Measurements from ENCODE around the gene NUDT6. TPM values are rescaled to one million over a fixed set of nuclear protein-coding genes. Genes with fewer than 3 reads are reported as not detected.

Gene NUDT6
- polyA plus RNA-seq, 1 experiment = 5.9 TPM

DNA sequence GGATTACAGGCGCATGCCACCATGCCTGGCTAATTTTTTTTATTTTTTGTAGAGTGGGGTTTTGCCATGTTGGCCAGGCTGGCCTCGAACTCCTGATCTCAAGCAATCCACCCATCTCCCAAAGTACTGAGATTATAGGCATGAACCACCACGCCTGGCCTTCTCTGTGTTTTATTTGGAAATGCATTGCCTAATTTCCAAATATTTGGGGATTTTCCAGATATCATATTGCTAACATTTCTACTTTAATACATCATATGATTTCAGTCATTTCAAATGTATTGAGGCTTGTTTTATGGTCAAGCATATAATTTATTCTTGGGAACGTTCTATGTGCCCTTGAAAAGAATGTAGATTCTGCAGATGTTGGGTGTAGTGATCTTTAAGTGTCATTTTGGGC lies 57.0 kb downstream of the NUDT6 start:
- DNase-seq (ENCODE audit: low read depth, low spot score) = no peak
- no peaks in the 10 kb centered on the region for H3K27me3 ChIP-seq (ENCODE audit: control insufficient read depth, insufficient read depth, low read length)
- CTCF ChIA-PET = no interaction called here
- no peak overlapping the region for H3K27ac ChIP-seq (ENCODE audit: low read depth, low read length)
- POLR2A ChIA-PET = no interaction called here
- no peak overlapping the region for H3K4me3 ChIP-seq (ENCODE audit: low read depth, low read length)
- H3K9me3 ChIP-seq (ENCODE audit: control insufficient read depth, insufficient read depth, low read length) = no peaks in the 10 kb centered on the region; the same call in 1 of the 2 replicates
- TF ChIP-seq, protein P1, sequence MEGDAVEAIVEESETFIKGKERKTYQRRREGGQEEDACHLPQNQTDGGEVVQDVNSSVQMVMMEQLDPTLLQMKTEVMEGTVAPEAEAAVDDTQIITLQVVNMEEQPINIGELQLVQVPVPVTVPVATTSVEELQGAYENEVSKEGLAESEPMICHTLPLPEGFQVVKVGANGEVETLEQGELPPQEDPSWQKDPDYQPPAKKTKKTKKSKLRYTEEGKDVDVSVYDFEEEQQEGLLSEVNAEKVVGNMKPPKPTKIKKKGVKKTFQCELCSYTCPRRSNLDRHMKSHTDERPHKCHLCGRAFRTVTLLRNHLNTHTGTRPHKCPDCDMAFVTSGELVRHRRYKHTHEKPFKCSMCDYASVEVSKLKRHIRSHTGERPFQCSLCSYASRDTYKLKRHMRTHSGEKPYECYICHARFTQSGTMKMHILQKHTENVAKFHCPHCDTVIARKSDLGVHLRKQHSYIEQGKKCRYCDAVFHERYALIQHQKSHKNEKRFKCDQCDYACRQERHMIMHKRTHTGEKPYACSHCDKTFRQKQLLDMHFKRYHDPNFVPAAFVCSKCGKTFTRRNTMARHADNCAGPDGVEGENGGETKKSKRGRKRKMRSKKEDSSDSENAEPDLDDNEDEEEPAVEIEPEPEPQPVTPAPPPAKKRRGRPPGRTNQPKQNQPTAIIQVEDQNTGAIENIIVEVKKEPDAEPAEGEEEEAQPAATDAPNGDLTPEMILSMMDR (IDR thresholded peaks at IDR 0.05; ENCODE audit: low read depth, low read length) = no peak

DNA sequence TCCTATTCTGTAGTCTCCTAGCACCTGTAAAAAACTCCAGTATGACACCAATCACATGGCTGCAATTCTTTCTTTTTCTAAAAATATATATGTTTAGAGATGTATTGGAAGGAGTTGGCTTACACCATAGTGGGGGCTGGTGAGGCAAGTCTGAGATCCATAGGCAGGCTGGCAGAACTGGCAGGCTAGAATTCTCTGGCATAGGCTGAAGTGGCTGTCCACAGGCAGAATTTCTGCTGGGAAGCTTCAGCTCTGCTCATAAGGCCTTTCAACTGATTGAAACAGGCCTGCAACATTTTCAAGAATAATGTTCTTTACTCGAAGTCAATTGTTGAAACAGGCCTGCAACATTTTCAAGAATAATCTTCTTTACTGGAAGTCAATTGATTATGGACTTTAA lies 58.8 kb downstream of the NUDT6 start:
- Histone ChIP-seq H3K4me3 (ENCODE audit: low read depth, low read length) (no peak overlapping the region), H3K27ac (ENCODE audit: low read depth, low read length) (no peak overlapping the region), H3K27me3 (ENCODE audit: control insufficient read depth, insufficient read depth, low read length) (no peaks in the 10 kb centered on the region), H3K9me3 (ENCODE audit: control insufficient read depth, insufficient read depth, low read length) (no peaks in the 10 kb centered on the region; the same call in 1 of the 2 replicates)
- CTCF ChIA-PET = interaction anchor here (0.6 to 1.6 kb wide), 3 partner anchors 10 to 105 kb away, joined by 3 to 6 read pairs (median 3); no protein-coding TSS in a partner anchor
- TF ChIP-seq, protein P1 (IDR thresholded peaks at IDR 0.05; ENCODE audit: low read depth, low read length) = no peak
- no peak for DNase-seq (ENCODE audit: low read depth, low spot score)
- POLR2A ChIA-PET = no interaction called here

DNA sequence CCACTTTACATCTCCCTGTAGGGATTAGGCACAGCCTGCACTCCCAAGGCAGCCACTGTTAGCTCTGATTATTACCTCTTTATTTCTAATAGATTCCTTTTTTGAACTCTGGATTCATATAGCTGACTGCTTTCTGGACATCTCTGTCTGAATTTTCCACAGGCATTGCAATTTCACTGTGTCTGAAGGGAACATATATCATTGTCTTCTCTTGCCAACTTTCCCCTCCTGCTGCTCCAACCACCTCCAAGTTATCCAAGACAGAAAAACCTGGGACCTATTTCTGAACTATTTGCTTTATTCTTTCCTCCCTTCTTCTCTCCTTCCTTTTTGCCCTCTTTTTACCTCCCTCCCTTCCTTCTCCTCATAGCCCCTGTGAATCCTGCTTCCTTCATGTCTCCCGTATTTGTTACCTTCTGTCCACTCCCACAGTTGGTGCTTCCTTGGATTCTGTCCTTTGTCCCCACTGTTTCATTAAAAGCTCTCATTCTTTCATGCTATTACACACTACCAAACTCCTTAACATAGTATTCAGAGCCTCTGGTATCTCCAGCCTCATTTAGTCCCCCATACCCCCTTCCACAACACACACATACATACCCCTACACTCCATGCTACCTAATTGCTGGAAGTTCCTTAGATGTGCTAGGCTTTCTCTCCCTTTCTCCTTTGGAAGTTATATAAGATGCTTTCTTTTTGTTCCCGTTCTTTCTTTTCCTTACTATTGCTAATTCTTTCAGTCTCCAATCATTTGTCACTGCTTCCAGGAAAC lies 61.0 kb downstream of the NUDT6 start:
- POLR2A ChIA-PET = no interaction called here
- TF ChIP-seq, protein P1 (IDR thresholded peaks at IDR 0.05; ENCODE audit: low read depth, low read length) = no peak
- no peak overlapping the region for H3K4me3 ChIP-seq (ENCODE audit: low read depth, low read length)
- H3K27me3 ChIP-seq (ENCODE audit: control insufficient read depth, insufficient read depth, low read length) = no peaks in the 10 kb centered on the region
- CTCF ChIA-PET = interaction anchor here (0.5 to 0.9 kb wide), 3 partner anchors 10 to 783 kb away, joined by 3 read pairs; no protein-coding TSS in a partner anchor
- no peak overlapping the region for H3K27ac ChIP-seq (ENCODE audit: low read depth, low read length)
- DNase-seq (ENCODE audit: low read depth, low spot score) = no peak
- no peaks in the 10 kb centered on the region; the same call in 1 of the 2 replicates for H3K9me3 ChIP-seq (ENCODE audit: control insufficient read depth, insufficient read depth, low read length)

DNA sequence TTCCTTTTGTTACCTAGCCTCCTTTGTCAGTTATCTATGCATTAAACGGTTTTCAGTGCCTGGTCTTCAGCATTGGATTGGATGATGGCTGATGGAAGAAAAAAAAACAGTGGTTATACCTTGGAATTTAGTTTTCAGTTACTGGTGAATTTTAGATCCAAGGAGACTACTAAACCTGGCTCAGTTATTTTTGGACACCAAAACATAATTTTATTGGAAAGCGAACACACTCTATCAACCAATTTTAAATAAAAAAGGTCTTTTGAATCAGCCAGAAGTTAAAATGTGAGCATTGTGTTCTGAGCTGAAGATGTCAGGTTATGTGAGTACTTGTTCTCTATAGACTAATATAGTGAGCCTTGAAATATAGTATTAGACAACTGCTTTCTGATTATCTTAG lies 63.7 kb downstream of the NUDT6 start:
- TF ChIP-seq, protein P1 (IDR thresholded peaks at IDR 0.05; ENCODE audit: low read depth, low read length) = no peak
- no peak for DNase-seq (ENCODE audit: low read depth, low spot score)
- no peaks in the 10 kb centered on the region for H3K9me3 ChIP-seq (ENCODE audit: control insufficient read depth, insufficient read depth, low read length)
- H3K27me3 ChIP-seq (ENCODE audit: control insufficient read depth, insufficient read depth, low read length) = no peaks in the 10 kb centered on the region
- POLR2A ChIA-PET = interaction anchor here (0.7 kb wide), 1 partner anchor 813 kb away, joined by 3 read pairs; no protein-coding TSS in a partner anchor
- no peak overlapping the region for H3K4me3 ChIP-seq (ENCODE audit: low read depth, low read length)
- no peak overlapping the region for H3K27ac ChIP-seq (ENCODE audit: low read depth, low read length)
- CTCF ChIA-PET = no interaction called here

DNA sequence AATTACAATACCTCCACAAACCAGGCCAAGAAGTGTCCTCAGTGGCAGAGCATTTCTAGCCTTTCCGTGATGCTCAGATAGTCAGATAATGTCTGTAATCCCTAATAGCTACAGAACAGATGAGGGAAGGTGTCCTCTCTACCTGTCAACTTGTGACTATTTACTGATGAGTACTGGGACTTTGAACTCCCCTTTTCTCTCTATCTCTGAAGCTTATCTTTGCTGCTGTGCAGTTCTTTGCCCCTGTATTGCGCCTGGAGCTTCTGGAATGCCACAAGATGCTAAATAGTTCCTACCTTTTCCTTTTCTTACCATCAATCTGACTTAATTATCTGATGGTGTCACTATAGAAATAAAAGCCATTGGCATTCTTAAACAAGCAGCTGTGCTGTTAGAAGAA lies 65.2 kb downstream of the NUDT6 start:
- DNase-seq (ENCODE audit: low read depth, low spot score) = no peak
- Histone ChIP-seq H3K9me3 (ENCODE audit: control insufficient read depth, insufficient read depth, low read length) (no peaks in the 10 kb centered on the region), H3K27me3 (ENCODE audit: control insufficient read depth, insufficient read depth, low read length) (no peaks in the 10 kb centered on the region), H3K27ac (ENCODE audit: low read depth, low read length) (no peak overlapping the region), H3K4me3 (ENCODE audit: low read depth, low read length) (no peak overlapping the region)
- TF ChIP-seq, protein P1 (IDR thresholded peaks at IDR 0.05; ENCODE audit: low read depth, low read length) = no peak
- ChIA-PET POLR2A (interaction anchor here (0.7 kb wide), 1 partner anchor 87 kb away, joined by 3 read pairs; no protein-coding TSS in a partner anchor), CTCF (interaction anchor here (1.3 kb wide), 1 partner anchor 57 kb away, joined by 4 read pairs; no protein-coding TSS in a partner anchor)
